Activated CD8-positive, alpha-beta memory T cell treated with anti-CD3 and anti-CD28 coated beads for 48 hours (primary cell): ENCODE data around the gene KCNA3.

ENCODE experiments used
- DNase-seq, 3 experiments: peaks; one replicate each; pipeline ENCODE4 v3.0.0-alpha.2; 2020; ENCODE audit warnings: low read depth in 2 of 3, low spot score in 2 of 3

Gene KCNA3

GRCh38 chr1:110643879-110644472, 30.8 kb downstream of the KCNA3 start:
- no peak for DNase-seq

GRCh38 chr1:110639724-110640386, 34.9 kb downstream of the KCNA3 start:
- no peak for DNase-seq

GRCh38 chr1:110638556-110638955, 36.2 kb downstream of the KCNA3 start:
- DNase-seq: no peak

- no peak for DNase-seq
These were observed 36.7 kb downstream of the KCNA3 start for GRCh38 chr1:110638058-110638457.

GRCh38 chr1:110637475-110637874, 37.3 kb downstream of the KCNA3 start:
- DNase-seq: no peak

GRCh38 chr1:110636149-110636935, 38.4 kb downstream of the KCNA3 start:
- no peak for DNase-seq

- DNase-seq: no peak
These were observed 39.3 kb downstream of the KCNA3 start for GRCh38 chr1:110635434-110635833.

- DNase-seq: peak in 2 of 3 experiments; percentile 42 to 56
These were observed 40.1 kb downstream of the KCNA3 start for GRCh38 chr1:110634455-110635311.

- DNase-seq: no peak
These were observed 40.7 kb downstream of the KCNA3 start for GRCh38 chr1:110634086-110634454.

- DNase-seq: no peak
These were observed 41.1 kb downstream of the KCNA3 start for GRCh38 chr1:110633646-110634030.

- no peak for DNase-seq
These were observed 42.7 kb downstream of the KCNA3 start for GRCh38 chr1:110631836-110632620.

GRCh38 chr1:110630839-110631663, 43.7 kb downstream of the KCNA3 start:
- DNase-seq: peak; percentile 61 to 78 (median 66)

- DNase-seq: no peak
These were observed 46.2 kb downstream of the KCNA3 start for GRCh38 chr1:110628323-110629105.

GRCh38 chr1:110627764-110628163, 47.0 kb downstream of the KCNA3 start:
- no peak for DNase-seq

GRCh38 chr1:110626889-110627288, 47.9 kb downstream of the KCNA3 start:
- no peak for DNase-seq
